GM12892 (cell line): ENCODE measurements around the gene MYRFL.

Experiments used
- POLR2A ChIP-seq: IDR thresholded peaks from 2 replicates; pipeline ENCODE4 v1.6.1; 2011; ENCODE audit warnings: low read depth, low read length, control low read depth
- POLR2AphosphoS5 ChIP-seq: IDR thresholded peaks from 2 replicates; pipeline ENCODE4 v1.6.1; 2011; ENCODE audit warnings: low read depth, low read length, control low read depth

- TF ChIP-seq POLR2AphosphoS5 (no peak), POLR2A (no peak)
These were observed 122.1 kb downstream of the MYRFL start for GRCh38 chr12:69947123-69947522.
